HepG2 (cell line): ENCODE measurements around the gene ZNF217. TPM values are rescaled to one million over a fixed set of nuclear protein-coding genes. Genes with fewer than 3 reads are reported as not detected.

ENCODE experiments used
- ARID4A ChIP-seq: sonication (generic); formaldehyde crosslinking; IDR thresholded peaks from 2 replicates; pipeline ENCODE4 v1.5.0; 2020; ENCODE audit warnings: mild to moderate bottlenecking, missing genetic modification reagents, borderline replicate concordance
- CC2D1A ChIP-seq: sonication (generic); formaldehyde crosslinking; IDR thresholded peaks from 2 replicates; pipeline ENCODE4 v1.8.1; 2023; ENCODE audit warnings: mild to moderate bottlenecking, missing genetic modification reagents
- CENPT ChIP-seq: sonication (generic); formaldehyde crosslinking; IDR thresholded peaks from 2 replicates; pipeline ENCODE4 v1.8.0; 2022; ENCODE audit warnings: low read depth, mild to moderate bottlenecking, moderate library complexity, missing genetic modification reagents
- FOXM1 ChIP-seq: sonication (generic); formaldehyde crosslinking; IDR thresholded peaks from 2 replicates; pipeline ENCODE4 v1.5.0; 2020; ENCODE audit warnings: missing genetic modification reagents
- GATA4 ChIP-seq: sonication (generic); IDR thresholded peaks from 2 replicates; pipeline ENCODE4 v1.6.1; 2016; ENCODE audit warnings: antibody characterized with exemption, low read depth, borderline replicate concordance
- KDM1A ChIP-seq: IDR thresholded peaks from 2 replicates; pipeline ENCODE4 v1.6.1; 2016; ENCODE audit warnings: missing compliant biosample characterization
- ZNF563 ChIP-seq: sonication (generic); formaldehyde crosslinking; IDR thresholded peaks from 2 replicates; pipeline ENCODE4 v1.8.0; 2022; ENCODE audit warnings: mild to moderate bottlenecking, moderate library complexity, missing genetic modification reagents
- ZNF644 ChIP-seq: IDR thresholded peaks from 2 replicates; pipeline ENCODE4 v1.6.1; 2016; ENCODE audit warnings: low read depth
- polyA plus RNA-seq, 8 experiments: library from polyadenylated mRNA; depleted of rRNA in 3 of 8; stranded (reverse) in 7 of 8; unstranded in 1 of 8; fragments of >200 nt; fragmentation: Illumina TruSeq in 4 of 8; extraction: Trizol in 4 of 8; gene quantifications; 2 replicates each; pipeline versions ENCODE4 v1.2.1 to v1.2.3, GENCODE V29; 2011 to 2016; ENCODE audit warnings: low read depth in 4 of 8, missing spikeins in 1 of 8, mixed read lengths in 1 of 8; ENCODE audit not compliant: insufficient read depth in 1 of 8
- total RNA-seq, 5 experiments: library from RNA; depleted of rRNA; stranded (reverse); fragments of >200 nt; fragmentation: Illumina TruSeq; extraction: Trizol; gene quantifications; 2 replicates each; pipeline ENCODE4 v1.2.3, GENCODE V29; 2016; ENCODE audit warnings: low read depth in 1 of 5
- TF ChIP-seq, protein P1 (sequence below): sonication (generic); formaldehyde crosslinking; IDR thresholded peaks from 2 replicates; pipeline ENCODE4 v1.4.0; 2020; ENCODE audit warnings: missing genetic modification reagents
- TF ChIP-seq, protein P2 (sequence below): sonication (generic); formaldehyde crosslinking; IDR thresholded peaks from one replicate; pipeline ENCODE4 v1.5.1; 2020; ENCODE audit warnings: mild to moderate bottlenecking, missing genetic modification reagents; ENCODE audit errors: not compliant biosample characterization
- TF ChIP-seq, protein P3 (sequence below): IDR thresholded peaks from 2 replicates; pipeline ENCODE4 v1.4.0; 2020; ENCODE audit warnings: mild to moderate bottlenecking, missing genetic modification reagents

The ZNF217 gene
- total and polyA plus RNA-seq, 2 of the 13 experiments (the other 11 are each of a cell fraction or from before 2014, with no cell fraction given): 22.3 to 29.8 TPM

- TF ChIP-seq, protein P1, sequence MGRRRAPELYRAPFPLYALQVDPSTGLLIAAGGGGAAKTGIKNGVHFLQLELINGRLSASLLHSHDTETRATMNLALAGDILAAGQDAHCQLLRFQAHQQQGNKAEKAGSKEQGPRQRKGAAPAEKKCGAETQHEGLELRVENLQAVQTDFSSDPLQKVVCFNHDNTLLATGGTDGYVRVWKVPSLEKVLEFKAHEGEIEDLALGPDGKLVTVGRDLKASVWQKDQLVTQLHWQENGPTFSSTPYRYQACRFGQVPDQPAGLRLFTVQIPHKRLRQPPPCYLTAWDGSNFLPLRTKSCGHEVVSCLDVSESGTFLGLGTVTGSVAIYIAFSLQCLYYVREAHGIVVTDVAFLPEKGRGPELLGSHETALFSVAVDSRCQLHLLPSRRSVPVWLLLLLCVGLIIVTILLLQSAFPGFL (CRISPR knock-in tag): no peak
- TF ChIP-seq ARID4A: no peak
- no peak for TF ChIP-seq GATA4
- TF ChIP-seq, protein P2, sequence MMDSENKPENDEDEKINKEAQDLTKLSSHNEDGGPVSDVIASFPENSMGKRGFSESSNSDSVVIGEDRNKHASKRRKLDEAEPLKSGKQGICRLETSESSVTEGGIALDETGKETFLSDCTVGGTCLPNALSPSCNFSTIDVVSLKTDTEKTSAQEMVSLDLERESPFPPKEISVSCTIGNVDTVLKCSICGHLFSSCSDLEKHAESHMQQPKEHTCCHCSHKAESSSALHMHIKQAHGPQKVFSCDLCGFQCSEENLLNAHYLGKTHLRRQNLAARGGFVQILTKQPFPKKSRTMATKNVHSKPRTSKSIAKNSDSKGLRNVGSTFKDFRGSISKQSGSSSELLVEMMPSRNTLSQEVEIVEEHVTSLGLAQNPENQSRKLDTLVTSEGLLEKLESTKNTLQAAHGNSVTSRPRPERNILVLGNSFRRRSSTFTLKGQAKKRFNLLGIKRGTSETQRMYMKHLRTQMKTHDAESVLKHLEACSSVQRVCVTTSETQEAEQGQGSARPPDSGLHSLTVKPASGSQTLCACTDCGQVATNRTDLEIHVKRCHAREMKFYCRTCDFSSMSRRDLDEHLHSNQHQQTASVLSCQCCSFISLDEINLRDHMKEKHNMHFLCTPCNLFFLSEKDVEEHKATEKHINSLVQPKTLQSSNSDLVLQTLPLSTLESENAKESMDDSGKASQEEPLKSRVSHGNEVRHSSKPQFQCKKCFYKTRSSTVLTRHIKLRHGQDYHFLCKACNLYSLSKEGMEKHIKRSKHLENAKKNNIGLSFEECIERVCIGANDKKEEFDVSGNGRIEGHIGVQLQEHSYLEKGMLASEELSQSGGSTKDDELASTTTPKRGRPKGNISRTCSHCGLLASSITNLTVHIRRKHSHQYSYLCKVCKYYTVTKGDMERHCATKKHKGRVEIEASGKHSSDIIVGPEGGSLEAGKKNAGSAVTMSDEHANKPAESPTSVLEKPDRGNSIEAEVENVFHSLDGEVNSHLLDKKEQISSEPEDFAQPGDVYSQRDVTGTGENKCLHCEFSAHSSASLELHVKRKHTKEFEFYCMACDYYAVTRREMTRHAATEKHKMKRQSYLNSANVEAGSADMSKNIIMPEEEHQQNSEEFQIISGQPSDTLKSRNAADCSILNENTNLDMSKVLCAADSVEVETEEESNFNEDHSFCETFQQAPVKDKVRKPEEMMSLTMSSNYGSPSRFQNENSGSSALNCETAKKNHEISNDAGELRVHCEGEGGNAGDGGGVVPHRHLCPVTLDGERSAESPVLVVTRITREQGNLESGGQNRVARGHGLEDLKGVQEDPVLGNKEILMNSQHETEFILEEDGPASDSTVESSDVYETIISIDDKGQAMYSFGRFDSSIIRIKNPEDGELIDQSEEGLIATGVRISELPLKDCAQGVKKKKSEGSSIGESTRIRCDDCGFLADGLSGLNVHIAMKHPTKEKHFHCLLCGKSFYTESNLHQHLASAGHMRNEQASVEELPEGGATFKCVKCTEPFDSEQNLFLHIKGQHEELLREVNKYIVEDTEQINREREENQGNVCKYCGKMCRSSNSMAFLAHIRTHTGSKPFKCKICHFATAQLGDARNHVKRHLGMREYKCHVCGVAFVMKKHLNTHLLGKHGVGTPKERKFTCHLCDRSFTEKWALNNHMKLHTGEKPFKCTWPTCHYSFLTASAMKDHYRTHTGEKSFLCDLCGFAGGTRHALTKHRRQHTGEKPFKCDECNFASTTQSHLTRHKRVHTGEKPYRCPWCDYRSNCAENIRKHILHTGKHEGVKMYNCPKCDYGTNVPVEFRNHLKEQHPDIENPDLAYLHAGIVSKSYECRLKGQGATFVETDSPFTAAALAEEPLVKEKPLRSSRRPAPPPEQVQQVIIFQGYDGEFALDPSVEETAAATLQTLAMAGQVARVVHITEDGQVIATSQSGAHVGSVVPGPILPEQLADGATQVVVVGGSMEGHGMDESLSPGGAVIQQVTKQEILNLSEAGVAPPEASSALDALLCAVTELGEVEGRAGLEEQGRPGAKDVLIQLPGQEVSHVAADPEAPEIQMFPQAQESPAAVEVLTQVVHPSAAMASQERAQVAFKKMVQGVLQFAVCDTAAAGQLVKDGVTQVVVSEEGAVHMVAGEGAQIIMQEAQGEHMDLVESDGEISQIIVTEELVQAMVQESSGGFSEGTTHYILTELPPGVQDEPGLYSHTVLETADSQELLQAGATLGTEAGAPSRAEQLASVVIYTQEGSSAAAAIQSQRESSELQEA (CRISPR knock-in tag): no peak
- TF ChIP-seq CC2D1A (CRISPR knock-in tag): no peak
- TF ChIP-seq, protein P3, sequence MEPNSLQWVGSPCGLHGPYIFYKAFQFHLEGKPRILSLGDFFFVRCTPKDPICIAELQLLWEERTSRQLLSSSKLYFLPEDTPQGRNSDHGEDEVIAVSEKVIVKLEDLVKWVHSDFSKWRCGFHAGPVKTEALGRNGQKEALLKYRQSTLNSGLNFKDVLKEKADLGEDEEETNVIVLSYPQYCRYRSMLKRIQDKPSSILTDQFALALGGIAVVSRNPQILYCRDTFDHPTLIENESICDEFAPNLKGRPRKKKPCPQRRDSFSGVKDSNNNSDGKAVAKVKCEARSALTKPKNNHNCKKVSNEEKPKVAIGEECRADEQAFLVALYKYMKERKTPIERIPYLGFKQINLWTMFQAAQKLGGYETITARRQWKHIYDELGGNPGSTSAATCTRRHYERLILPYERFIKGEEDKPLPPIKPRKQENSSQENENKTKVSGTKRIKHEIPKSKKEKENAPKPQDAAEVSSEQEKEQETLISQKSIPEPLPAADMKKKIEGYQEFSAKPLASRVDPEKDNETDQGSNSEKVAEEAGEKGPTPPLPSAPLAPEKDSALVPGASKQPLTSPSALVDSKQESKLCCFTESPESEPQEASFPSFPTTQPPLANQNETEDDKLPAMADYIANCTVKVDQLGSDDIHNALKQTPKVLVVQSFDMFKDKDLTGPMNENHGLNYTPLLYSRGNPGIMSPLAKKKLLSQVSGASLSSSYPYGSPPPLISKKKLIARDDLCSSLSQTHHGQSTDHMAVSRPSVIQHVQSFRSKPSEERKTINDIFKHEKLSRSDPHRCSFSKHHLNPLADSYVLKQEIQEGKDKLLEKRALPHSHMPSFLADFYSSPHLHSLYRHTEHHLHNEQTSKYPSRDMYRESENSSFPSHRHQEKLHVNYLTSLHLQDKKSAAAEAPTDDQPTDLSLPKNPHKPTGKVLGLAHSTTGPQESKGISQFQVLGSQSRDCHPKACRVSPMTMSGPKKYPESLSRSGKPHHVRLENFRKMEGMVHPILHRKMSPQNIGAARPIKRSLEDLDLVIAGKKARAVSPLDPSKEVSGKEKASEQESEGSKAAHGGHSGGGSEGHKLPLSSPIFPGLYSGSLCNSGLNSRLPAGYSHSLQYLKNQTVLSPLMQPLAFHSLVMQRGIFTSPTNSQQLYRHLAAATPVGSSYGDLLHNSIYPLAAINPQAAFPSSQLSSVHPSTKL (CRISPR knock-in tag): peak; percentile 76
- no peak for TF ChIP-seq ZNF563 (CRISPR knock-in tag)
- no peak for TF ChIP-seq CENPT (CRISPR knock-in tag)
- TF ChIP-seq ZNF644 (CRISPR knock-in tag): peak; percentile 93
- TF ChIP-seq FOXM1 (CRISPR knock-in tag): no peak
- peak; percentile 40; the same call in 1 of the 2 replicates for TF ChIP-seq KDM1A
Measured at GRCh38 chr20:53582574-53583351, 10.9 kb downstream of the ZNF217 start (continued).
